ENCODE results near the gene MMP24. TPM values are rescaled to one million over a fixed set of nuclear protein-coding genes. Genes with fewer than 3 reads are reported as not detected.

The MMP24 gene
- total and polyA plus RNA-seq, 2 of the 13 experiments (the other 11 are each of a cell fraction or from before 2014, with no cell fraction given): 0.29 to 0.35 TPM

- H3K9ac ChIP-seq (ENCODE audit: insufficient read depth, low read depth, low read length): no peak overlapping the region
- no peaks in the 10 kb centered on the region for H3K9me3 ChIP-seq (ENCODE audit: low read length)
- ChIA-PET CTCF (ENCODE audit: low intra/inter-chr PET ratio, low total read pairs) (no interaction called here), POLR2A (interaction anchor here (2.4 to 8.8 kb wide), 3 partner anchors 7 to 12 kb away, joined by 7 to 80 read pairs (median 14); partner anchors contain the start of gene EIF6)
- no peak overlapping the region for H3K27ac ChIP-seq (ENCODE audit: extremely low read length, insufficient read depth, low read length)
- in situ Hi-C loops (cut with HindIII; ENCODE audit: extremely low pct_ligation_motif_present, low pct_unique_long_range_greater_than_20kb): no loop called here
- H3K4me3 ChIP-seq (replicated peaks in 1 of 3; ENCODE audit: insufficient read depth in 1 of 3, low read depth in 2 of 3, low read length in 3 of 3): no peak overlapping the region
- peaks cover 21% of the 10 kb centered on the region for H3K4me1 ChIP-seq (ENCODE audit: insufficient read depth, low read length)
- H2AFZ ChIP-seq (ENCODE audit: low read length): no peak overlapping the region
- H3K36me3 ChIP-seq (replicated peaks in 1 of 2; ENCODE audit: control insufficient read depth in 1 of 2, insufficient read depth in 2 of 2, low read length in 2 of 2): peaks cover 30 to 44% of the 10 kb centered on the region in 2 experiments
- TF ChIP-seq POLR2AphosphoS2 (IDR thresholded peaks at IDR 0.05; ENCODE audit: low read depth, low read length) (peak; percentile 26; the same call in 1 of the 2 replicates), RBM22 (optimal IDR thresholded peaks at IDR 0.05; ENCODE audit: low read length) (peak; percentile 51), ZNF574 (CRISPR knock-in tag; IDR thresholded peaks at IDR 0.05) (no peak; the same call in 1 of the 2 replicates), TOPORS (CRISPR knock-in tag; IDR thresholded peaks at IDR 0.05) (peak; percentile 66; the same call in 1 of the 2 replicates), MXD3 (CRISPR knock-in tag; IDR thresholded peaks at IDR 0.05) (0 out of 2 replicates have a peak, but pooled peaks have one; percentile 11), TCF7 (IDR thresholded peaks at IDR 0.05; ENCODE audit: low read depth) (no peak), TAF15 (IDR thresholded peaks at IDR 0.05; ENCODE audit: low read depth, low read length, poor library complexity, severe bottlenecking) (peak; percentile 34), ZNF883 (CRISPR knock-in tag; IDR thresholded peaks at IDR 0.05; ENCODE audit: not compliant biosample characterization) (peak; percentile 0), KLF16 (CRISPR knock-in tag; IDR thresholded peaks at IDR 0.05) (no peak), CSRNP1 (CRISPR knock-in tag; IDR thresholded peaks at IDR 0.05) (0 out of 2 replicates have a peak, but pooled peaks have one; percentile 2), STAG1 (CRISPR knock-in tag; IDR thresholded peaks at IDR 0.05) (no peak), PAF1 (CRISPR knock-in tag; IDR thresholded peaks at IDR 0.05) (peak; percentile 67; the same call in 1 of the 2 replicates), ZNF292 (CRISPR knock-in tag; IDR thresholded peaks at IDR 0.05; ENCODE audit: borderline replicate concordance, low read depth) (no peak), NONO (IDR thresholded peaks at IDR 0.05) (no peak), NONO (CRISPR knock-in tag; conservative IDR thresholded peaks at IDR 0.05) (peak; percentile 14; the same call in 1 of the 2 replicates), POLR2A (IDR thresholded peaks at IDR 0.05; ENCODE audit: insufficient read depth in 1 of 2, low read depth in 2 of 2, low read length in 2 of 2) (peak; percentile 16 to 30; a peak in 2 of 4 replicates)
- ATAC-seq: peak; percentile 2
- no peaks in the 10 kb centered on the region for H3K27me3 ChIP-seq (ENCODE audit: control insufficient read depth in 1 of 2, insufficient read depth in 2 of 2, low read length in 2 of 2)
- no TSS peak for BruUV-seq (replicated peaks)
- H3K4me2 ChIP-seq (ENCODE audit: low read depth, low read length): no peak overlapping the region
- FAIRE-seq: no peak
- intact Hi-C loops (cut with micrococcal nuclease; ENCODE audit: unreplicated experiment): no loop called here
- H3K79me2 ChIP-seq (ENCODE audit: insufficient read depth, low read length): peaks cover 10% of the 10 kb centered on the region
- H4K20me1 ChIP-seq (ENCODE audit: insufficient read depth, low read length): peaks cover 24% of the 10 kb centered on the region
- 96% methylated on average over 6 of the region's 6 CpGs for WGBS (ENCODE audit: low lambda C conversion rate)
- DNase-seq (ENCODE audit: low spot score): no peak
Observed at GRCh38 chr20:35276408-35276807, 49.9 kb downstream of the MMP24 start.

Measured in HepG2 (cell line).